Vagina (tissue), 2 donors: Measurements from ENCODE around the gene GHDC. TPM values are rescaled to one million over a fixed set of nuclear protein-coding genes. Genes with fewer than 3 reads are reported as not detected.

Experiments
- DNase-seq, 2 donors: peaks; one replicate each; pipeline ENCODE4 v3.0.0-alpha.2; 2017; ENCODE audit errors: extremely low spot score in 2 of 2
- H3K27ac ChIP-seq: fragments of 200-600 bp; sonication (generic); one replicate; pipeline ENCODE4 v1.5.1; 2019
- H3K27me3 ChIP-seq: fragments of 200-600 bp; sonication (generic); one replicate; pipeline ENCODE4 v1.5.1; 2019
- H3K36me3 ChIP-seq, 2 donors: fragments of 200-600 bp; sonication (generic); one replicate each; pipeline ENCODE4 v1.5.1; 2017 to 2019
- H3K4me1 ChIP-seq: fragments of 200-600 bp; sonication (generic); one replicate; pipeline ENCODE4 v1.5.1; 2019
- H3K4me3 ChIP-seq, 2 donors: fragments of 200-600 bp; sonication (generic); 1 replicate in 1 of 2; 2 replicates in 1 of 2; pipeline ENCODE4 v1.5.1; 2016 to 2019
- H3K9me3 ChIP-seq: fragments of 200-600 bp; sonication (generic); one replicate; pipeline ENCODE4 v1.5.1; 2019
- POLR2A ChIP-seq, 2 donors: fragments of 450-650 bp; IDR thresholded peaks; one replicate each; pipeline ENCODE4 v1.6.1; 2017; ENCODE audit warnings: antibody characterized with exemption in 2 of 2, mild to moderate bottlenecking in 2 of 2, moderate library complexity in 2 of 2
- POLR2AphosphoS5 ChIP-seq, 2 donors: sonication (generic); formaldehyde crosslinking; IDR thresholded peaks; one replicate each; pipeline ENCODE4 v1.9.0; 2017; ENCODE audit warnings: antibody characterized with exemption in 2 of 2, mild to moderate bottlenecking in 2 of 2, low read depth in 1 of 2; ENCODE audit not compliant: insufficient read depth in 1 of 2
- intact Hi-C: fragments of 100-400 bp; cut with DNase I; formaldehyde crosslinking; loops from one replicate; pipeline ENCODE4 v1.15.1; 2023
- total RNA-seq: library from RNA; depleted of rRNA; stranded (reverse); fragments of >200 nt; gene quantifications from one replicate; pipeline ENCODE4 v1.2.3, GENCODE V29; 2016
- TF ChIP-seq, protein P1 (sequence below), 3 experiments: fragments of 450-650 bp in 2 of 3; fragments of 200-600 bp in 1 of 3; sonication (generic) in 1 of 3; IDR thresholded peaks; one replicate each; pipeline ENCODE4 v1.5.1; 2017 to 2019; ENCODE audit warnings: antibody characterized with exemption in 3 of 3, mild to moderate bottlenecking in 2 of 3, moderate library complexity in 2 of 3

Gene GHDC
- total RNA-seq, 1 donor from 2014 or later: 35.1 TPM

DNA sequence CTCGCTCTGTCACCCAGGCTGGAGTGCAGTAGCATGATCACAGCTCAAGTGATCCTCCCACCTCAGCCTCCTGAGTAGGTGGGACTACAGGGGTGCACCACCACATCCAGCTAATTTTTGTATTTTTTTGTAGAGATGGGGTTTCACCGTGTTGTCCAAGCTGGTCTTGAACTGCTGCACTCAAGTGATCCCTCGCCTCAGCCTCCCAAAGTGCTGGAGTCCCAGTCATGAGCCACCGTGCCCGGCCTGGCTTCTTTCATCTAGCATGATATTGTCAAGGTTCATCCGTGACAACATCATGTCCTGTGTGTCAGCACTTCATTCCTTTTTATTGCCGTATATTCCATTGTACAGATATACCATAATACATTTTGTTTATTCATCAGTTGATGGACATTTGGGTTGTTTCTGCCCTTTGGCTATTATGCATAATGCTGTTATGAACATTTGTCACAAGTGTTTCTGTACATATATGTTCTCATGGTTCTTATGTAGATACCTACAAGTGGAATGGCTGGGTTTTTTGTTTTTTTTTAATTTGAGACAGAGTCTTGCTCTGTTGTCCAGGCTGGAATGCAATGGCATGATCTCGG is 3.4 kb upstream of the GHDC start:
- TF ChIP-seq, protein P1, sequence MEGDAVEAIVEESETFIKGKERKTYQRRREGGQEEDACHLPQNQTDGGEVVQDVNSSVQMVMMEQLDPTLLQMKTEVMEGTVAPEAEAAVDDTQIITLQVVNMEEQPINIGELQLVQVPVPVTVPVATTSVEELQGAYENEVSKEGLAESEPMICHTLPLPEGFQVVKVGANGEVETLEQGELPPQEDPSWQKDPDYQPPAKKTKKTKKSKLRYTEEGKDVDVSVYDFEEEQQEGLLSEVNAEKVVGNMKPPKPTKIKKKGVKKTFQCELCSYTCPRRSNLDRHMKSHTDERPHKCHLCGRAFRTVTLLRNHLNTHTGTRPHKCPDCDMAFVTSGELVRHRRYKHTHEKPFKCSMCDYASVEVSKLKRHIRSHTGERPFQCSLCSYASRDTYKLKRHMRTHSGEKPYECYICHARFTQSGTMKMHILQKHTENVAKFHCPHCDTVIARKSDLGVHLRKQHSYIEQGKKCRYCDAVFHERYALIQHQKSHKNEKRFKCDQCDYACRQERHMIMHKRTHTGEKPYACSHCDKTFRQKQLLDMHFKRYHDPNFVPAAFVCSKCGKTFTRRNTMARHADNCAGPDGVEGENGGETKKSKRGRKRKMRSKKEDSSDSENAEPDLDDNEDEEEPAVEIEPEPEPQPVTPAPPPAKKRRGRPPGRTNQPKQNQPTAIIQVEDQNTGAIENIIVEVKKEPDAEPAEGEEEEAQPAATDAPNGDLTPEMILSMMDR (IDR thresholded peaks at IDR 0.05): no peak
- H3K27me3 ChIP-seq: no peaks in the 10 kb centered on the region
- intact Hi-C loops: no loop called here
- no peaks in the 10 kb centered on the region for H3K9me3 ChIP-seq
- peaks cover 0 to 29% of the 10 kb centered on the region in 2 donors for H3K36me3 ChIP-seq
- peaks cover 18% of the 10 kb centered on the region for H3K4me1 ChIP-seq
- no peak for DNase-seq
- H3K27ac ChIP-seq: no peak overlapping the region
- no peak overlapping the region for H3K4me3 ChIP-seq

DNA sequence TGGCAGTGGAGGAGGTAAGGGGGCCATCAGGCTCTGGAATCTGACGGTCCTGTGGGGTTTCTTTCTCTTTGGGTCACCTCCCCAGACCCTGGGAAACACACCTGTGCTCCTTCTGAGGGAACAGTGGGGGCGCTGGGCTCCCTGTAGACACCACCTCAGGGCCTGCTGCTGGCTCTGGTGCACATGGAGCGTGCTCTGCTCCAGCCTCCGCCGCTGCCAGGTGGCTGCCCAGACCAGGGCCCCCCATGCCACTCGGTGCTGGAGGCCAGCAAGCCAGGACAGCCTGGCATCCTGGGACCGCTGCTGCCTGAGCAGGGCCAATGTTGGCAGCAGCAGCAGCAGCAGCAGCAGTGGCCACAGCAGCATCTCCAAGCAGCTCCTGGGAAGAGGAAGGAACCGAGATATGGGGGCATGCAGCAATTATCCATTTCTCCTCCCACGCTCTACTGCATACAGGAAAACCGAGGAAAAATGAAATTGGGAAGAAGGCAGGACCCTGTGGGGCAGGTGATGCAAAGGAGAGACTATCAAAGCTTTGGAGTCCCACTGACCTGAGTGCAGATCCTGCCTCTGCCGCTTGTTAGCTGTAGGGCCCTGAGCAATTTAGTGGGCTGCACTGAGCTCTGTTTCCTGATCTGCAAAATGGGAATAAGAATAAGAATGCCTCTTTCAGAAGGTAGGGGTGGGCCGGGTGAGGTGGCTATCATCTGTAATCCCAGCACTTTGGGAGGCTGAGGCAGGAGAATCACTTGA is 902 bp downstream of the GHDC start:
- peaks cover 23% of the 10 kb centered on the region for H3K4me1 ChIP-seq
- H3K9me3 ChIP-seq: no peaks in the 10 kb centered on the region
- peak overlapping the region; percentile 69 for H3K27ac ChIP-seq
- intact Hi-C loops: no loop called here
- H3K4me3 ChIP-seq: peak overlapping the region; percentile 68 to 71
- DNase-seq: no peak
- no peak for TF ChIP-seq POLR2A (IDR thresholded peaks at IDR 0.05)
- TF ChIP-seq POLR2AphosphoS5 (IDR thresholded peaks at IDR 0.05; ENCODE audit: insufficient read depth in 1 of 2, low read depth in 1 of 2): no peak
- TF ChIP-seq, protein P1 (IDR thresholded peaks at IDR 0.05): no peak
- no peaks in the 10 kb centered on the region for H3K36me3 ChIP-seq
- no peaks in the 10 kb centered on the region for H3K27me3 ChIP-seq

DNA sequence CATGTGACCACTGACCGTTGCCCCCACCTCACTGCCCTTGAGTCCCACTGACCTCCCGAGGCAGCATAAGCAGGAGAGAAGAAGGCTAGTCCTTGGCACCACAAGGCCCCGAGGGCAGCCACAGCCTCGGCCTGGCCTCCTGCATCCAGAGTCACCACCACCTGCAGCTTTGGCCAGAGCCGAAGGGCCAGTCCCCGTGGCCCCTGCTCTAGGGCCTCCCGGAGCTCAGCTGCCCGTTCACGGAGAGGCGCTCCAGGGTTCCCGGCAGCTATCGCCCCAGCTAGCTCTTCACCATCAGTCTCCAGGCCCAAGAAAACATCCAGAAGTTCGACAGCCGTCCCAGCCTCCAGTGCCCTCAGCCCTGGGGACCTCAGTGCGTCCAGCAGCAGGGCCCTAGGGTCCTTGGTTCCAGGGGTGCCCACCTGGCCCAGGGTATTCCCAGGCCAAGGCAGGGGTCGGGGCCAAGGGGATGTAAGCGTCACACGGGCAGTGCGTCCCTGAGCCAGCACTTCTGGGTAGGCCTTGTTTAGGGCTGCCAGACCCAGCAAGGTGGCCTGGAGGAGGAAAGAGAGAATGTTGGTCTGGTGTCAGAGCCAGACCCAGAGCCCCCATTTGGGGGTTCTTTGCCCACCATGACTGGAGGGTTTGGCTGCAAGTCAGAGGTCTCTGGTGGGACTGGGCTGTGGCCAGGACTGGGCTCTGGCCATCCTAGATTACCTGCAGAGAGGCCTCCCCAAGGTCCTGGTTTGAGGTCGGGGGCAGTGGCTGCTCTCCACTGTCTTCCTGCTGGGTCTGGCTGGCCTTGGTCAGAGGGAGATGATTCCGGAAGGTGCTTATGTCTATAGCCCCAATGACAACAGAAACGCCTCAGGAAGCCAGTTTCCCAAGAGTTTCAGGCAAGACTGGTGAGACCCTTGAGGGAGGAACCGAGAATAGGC is 1.8 kb downstream of the GHDC start:
- intact Hi-C loops: no loop called here
- no peaks in the 10 kb centered on the region for H3K36me3 ChIP-seq

DNA sequence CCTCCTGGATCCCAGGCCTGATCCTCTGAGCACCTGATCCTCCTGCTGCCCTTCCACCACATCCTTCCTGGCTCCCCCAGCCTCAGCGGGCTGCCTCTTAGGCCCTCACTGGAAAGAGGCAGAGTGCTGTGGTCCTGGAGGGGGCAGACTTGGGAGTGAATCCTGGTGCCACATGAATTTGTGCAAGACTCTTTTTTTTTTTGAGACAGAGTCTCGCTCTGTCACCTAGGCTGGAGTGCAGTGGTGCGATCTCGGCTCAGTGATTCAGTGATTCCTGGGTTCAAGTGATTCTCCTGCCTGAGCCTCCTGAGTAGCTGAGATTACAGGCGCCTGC is 3.1 kb downstream of the GHDC start:
- TF ChIP-seq POLR2AphosphoS5 (IDR thresholded peaks at IDR 0.05; ENCODE audit: insufficient read depth in 1 of 2, low read depth in 1 of 2): no peak
- TF ChIP-seq, protein P1 (IDR thresholded peaks at IDR 0.05): no peak
- no peak for TF ChIP-seq POLR2A (IDR thresholded peaks at IDR 0.05)
- H3K27me3 ChIP-seq: no peaks in the 10 kb centered on the region
- intact Hi-C loops: no loop called here
- H3K9me3 ChIP-seq: no peaks in the 10 kb centered on the region
- DNase-seq: no peak
- peaks cover 23% of the 10 kb centered on the region for H3K4me1 ChIP-seq
- H3K27ac ChIP-seq: no peak overlapping the region
- no peaks in the 10 kb centered on the region for H3K36me3 ChIP-seq
- H3K4me3 ChIP-seq: no peak overlapping the region

More for the DNA sequence above, 1.8 kb downstream of the GHDC start:
- Histone ChIP-seq H3K4me1 (peaks cover 23% of the 10 kb centered on the region), H3K27ac (no peak overlapping the region), H3K27me3 (no peaks in the 10 kb centered on the region), H3K4me3 (no peak overlapping the region), H3K9me3 (no peaks in the 10 kb centered on the region)
- DNase-seq: no peak
- TF ChIP-seq, protein P1 (IDR thresholded peaks at IDR 0.05): no peak
- TF ChIP-seq POLR2A (IDR thresholded peaks at IDR 0.05): no peak
